HG02885 (cell line): Measurements from ENCODE around the gene CCDC160.
"Not testable (repeated sequence)": the region's sequence is repeated elsewhere in the genome, so short reads cannot be mapped to it uniquely, and the experiment has no call there.

Experiments
- ATAC-seq: cut with Tn5 transposase; IDR thresholded peaks from one replicate; pipeline ENCODE4 v1.9.1; 2021; ENCODE audit warnings: mild to moderate bottlenecking; ENCODE audit not compliant: unreplicated experiment, poor library complexity

The CCDC160 gene

DNA sequence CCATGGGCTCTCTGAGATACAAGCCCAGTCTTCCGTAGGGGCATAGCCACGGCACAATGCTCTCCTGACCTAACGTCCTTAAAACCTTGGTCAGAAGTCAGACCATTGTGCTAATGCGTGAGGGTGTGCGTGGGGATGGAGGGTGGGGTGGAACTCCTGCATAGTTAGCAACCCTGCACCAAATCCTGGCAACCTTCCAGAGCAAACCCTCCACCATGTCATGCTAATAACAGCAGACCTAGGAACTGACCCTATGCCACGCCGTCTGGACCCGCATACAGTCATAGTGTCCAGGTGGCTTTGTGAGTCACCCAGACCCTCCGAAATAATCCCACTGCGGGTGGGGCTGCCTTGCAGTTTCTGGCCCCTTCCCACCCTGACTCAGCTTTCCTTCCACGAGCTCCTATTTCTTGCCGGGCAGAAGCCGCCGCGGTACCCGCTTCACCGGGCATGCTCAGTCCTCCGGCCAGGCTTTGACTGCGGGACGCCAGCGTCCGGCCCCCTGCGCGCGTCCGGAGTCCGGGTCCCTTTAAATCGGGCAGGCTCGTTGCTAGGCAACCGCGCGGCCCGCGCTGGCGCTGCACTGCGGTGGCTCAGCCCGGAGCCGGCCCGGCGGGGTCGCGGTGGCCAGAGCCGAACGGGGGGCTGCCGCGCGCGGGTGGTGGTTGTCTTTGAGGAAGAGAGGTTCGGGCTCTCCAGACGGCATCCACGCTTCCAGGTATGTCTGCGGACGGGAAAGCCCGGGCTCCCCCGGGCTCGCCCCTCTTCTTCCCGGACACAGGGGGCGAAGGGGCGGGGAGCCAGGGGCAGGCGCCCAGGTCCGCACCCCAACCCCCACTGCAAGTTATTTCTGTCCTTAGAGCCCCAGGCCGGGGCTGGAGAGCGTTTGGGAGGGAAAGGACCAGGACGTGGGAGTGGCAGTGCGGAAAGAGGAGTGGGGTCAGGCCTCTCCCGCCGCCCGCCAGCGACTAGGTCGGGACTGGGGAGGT, at the start of gene CCDC160:
Gene CCDC160 (plus strand): TSS at position 557 of the 989 bp plus-strand sequence. CDS start 7,619 bp downstream, outside the sequence.
- peak; percentile 74 for ATAC-seq

DNA sequence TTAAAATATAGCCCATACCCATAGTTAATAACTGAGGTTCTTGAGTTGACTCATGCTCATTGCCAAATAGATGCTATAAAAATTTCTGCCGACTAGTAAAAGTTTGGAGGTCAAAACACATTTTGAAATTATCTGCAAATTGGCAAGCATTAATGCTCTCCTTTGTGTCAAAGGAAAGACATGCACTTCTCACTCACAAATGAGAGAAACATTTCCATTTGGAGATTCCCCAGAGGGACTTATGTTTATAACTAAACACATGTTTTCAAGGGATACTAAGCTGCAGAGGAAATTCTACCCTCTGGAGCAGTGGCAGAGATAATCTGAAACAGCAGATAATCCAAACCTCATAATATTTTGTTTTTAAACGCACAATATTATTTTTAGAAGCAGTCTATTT, 45.7 kb upstream of the CCDC160 start:
- ATAC-seq: no peak

DNA sequence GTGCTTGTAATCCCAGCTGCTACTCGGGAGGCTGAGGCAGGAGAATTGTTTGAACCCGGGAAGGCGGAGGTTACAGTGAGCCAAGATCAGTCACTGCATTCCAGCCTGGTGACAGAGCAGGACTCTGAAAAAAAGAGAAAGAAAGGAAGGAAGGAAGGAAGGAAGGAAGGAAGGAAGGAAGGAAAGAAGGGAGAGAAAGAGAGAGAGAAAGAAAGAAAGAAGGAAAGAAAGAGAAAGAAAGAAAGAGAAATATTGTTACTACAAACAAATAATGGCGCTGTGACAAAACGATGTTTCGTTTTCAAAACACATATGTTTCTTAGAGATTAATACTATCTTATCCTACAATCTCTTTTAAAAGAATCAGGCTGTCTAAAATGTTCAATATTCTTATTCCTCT, 42.1 kb upstream of the CCDC160 start:
- no peak for ATAC-seq

DNA sequence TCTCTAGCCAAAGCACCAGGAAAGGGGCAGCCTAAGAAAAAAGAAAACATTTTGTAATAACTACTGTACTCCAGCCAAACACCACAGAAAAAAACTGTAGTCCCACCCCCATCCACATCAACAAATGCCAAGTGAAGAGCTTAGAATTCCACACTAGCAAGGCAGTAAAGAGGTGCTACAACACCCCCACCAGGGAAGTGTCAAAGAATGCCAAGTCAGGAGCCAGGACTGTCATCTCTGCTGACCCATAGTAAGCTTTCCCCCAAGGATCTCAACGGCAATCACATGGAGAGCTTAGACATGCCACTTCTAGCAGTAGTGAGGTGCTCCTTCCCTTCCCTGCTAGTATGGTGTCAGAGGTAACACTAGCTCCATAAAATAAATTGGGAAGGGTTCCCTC, 34.4 kb upstream of the CCDC160 start:
- no peak for ATAC-seq

DNA sequence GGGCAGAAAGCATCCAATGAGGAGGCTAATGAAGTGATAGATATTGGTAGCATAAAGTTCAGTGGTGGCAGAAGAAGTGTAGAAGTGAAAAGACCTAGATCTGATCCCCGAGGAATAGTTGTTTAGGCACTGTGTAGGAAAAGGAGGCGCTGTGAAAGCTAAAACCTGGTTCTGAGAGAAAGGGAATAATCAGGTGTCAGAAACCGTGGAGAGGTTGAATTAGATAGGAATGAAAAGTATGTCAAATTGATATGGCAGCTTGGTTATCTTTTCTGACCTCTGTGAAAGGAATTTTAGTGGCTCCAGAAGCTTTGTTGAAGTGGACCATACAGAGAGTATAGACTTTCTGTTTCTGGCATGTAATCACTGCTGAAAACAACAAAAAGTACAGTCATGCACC, 30.8 kb upstream of the CCDC160 start:
- no peak for ATAC-seq

DNA sequence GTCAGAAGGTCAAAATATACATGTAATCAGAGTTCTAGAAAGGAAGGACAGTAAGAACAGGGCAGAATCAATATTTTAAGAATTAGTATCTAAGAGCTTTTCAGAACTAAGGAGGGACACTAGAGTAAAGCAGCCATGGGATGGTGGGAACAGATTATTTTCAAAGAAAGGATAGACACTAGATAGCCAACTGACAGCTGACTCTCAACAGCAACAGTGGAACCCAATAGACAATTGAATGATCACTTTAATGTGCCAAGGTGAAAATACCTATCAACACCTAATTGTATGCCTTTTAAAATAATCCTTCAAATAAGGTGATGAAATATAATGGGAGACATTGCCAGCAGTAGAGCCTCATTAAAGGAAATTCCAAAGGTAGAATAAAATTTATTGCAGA, 26.5 kb upstream of the CCDC160 start:
- ATAC-seq: no peak

DNA sequence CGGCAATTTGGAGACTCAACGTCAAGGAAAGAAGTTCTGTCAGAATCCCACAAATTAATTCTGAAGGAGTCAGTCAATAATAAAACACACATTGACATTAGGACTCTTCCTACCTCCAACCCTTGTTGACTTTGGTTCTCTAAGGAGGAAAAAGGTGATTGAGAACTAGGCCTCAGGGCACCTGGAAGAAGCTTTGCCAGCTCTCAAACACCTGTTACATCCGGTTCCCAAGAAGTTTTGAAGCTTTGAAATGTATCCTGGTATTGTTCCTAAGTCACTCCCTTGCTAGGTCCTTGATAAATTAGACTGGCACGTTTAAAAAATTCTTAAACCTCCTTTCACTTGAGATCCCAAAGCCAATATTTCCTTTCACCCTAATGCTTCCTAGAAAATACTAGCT, 1.7 kb upstream of the CCDC160 start:
- no peak for ATAC-seq

DNA sequence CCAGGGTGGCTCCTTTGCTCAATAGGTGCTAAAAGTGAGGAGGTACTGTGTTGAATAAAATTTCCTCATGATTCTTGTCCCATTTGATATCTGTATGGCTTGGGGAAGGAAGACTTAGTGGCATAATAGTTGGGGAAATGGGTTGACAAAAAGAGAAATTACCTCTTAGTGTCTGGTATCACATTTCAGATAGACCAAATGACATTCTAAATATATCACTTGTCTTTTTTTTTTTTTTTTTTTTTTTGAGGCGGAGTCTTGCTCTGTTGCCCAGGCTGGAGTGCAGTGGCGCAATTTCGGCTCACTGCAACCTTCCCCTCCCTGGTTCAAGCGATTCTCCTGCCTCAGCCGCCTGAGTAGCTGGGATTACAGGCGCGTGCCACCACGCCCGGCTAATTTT, 1.2 kb downstream of the CCDC160 start:
- not testable (repeated sequence) for ATAC-seq

DNA sequence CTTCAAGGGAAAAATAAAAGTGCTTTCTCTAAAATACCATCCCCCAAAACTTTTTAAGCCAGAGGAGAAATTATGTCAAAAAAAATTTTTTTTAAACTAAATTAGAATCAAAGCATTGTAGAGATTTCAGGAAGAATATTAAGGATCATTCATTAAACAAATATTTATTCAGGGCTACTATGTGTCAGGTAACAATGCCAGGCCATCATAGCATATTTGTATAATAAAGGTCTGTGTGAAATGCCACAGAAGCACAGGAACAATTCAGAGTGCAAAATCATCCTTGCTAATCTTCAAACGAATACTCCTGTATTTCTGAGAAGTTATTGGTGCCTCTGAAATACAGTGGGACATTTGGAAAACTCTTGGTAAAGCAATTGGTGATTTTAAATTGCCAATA, 2.0 kb downstream of the CCDC160 start:
- ATAC-seq: no peak

DNA sequence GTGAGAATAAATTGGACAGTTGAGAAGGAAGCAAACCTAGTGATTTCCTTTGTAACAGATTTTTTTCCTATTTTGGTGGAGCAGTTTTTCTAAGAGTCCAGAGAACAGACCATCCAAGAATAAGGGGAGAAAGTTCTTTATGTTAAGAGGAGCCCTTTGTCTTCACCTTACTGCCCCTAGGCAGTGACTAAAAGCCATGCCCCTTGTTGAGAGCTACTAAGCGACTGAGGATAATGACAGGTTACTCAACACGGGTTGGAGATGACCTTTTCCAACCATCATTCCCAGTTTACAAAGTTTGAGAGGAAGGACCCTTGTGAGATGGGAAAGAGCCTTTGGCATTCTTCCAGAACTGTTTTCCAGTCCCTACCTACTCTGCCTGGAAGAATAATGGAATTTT, 3.2 kb downstream of the CCDC160 start:
- ATAC-seq: no peak

DNA sequence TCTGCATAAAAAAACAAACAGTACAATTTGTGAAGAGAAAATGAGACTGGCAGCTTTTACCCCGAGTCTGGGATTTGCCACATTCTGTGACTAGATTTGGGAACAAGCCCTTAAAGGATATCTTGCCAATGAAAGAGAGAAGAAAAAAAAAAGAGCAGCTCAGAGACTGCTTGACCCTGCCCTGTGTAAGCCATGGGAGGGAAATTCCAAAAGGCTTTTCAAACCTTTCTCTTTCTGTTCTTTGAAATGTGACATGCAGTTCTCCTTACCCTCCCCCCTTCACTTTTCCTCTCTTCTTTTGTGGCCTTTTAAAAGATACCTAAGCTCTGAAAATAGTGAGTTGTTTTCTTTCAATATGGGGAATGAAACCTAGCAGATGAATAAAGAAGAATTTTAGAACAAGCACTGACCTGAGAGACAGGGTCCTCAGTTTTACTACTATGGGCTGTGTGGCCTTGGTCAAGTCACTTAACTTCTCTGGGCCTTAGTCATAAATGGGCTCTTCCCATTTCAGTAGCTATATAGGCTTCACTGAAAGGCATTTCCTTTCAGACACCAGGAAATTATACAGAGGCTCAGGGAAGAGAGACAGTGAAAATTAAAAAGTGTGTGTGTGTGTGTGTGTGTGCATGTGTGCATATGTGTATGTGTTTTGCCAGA, 5.1 kb downstream of the CCDC160 start:
- ATAC-seq: no peak

DNA sequence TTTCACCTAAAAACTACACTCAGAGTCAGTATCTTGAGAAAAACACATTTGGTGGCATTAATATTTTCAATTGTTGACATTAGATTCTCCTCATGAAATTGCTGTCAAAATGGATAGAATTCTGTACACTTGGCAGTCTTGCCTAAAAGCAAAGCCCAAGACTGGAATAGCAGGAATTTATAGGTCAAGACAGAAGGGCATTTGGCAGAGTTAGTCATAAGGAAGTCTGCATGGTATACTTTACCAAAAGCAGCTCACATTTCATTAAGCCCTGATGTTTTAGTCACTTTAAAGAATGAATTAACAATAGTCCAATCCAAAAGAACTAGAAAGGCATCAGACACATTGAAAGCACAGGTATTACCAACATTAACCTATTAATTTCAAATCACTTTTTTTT, 7.1 kb downstream of the CCDC160 start:
- ATAC-seq: no peak

DNA sequence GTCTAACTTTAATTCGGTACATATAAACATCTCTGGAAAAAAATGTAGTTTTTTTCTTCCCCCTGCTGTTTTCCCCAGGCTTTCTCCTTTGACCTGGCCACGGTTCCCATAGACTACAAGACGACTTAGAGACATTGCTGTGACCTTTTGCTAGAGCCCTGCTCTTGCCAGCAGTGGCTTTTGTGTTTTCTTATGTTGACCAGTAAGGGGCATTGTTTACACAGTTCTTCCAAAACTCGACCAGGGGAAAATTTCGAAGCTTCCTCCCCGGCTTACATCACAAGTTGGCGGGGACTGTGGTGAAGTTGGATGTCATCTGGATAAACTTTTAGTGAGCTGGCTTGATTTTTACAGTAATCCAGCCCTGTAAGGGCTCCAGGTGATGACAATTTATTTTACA, 9.3 kb downstream of the CCDC160 start:
- no peak for ATAC-seq

DNA sequence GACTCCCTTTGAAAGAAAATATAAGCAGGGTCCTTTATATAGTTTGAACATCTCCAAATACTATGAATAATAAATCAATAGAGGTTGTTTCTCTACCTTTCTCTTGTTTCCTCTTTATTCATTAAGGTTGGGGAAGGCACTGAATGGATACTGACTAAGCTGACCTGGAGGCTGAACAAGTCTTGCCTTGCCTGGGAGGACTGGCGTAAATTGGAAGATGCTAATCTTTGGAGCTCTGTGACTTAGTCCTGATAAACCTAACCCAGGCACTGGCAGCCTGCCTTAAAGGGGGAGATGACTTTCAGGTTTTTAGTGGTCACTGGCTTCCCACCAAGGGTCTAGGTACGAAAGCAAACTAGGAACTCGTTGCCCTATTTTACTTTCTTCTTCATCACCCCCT, 10.5 kb downstream of the CCDC160 start:
- no peak for ATAC-seq

DNA sequence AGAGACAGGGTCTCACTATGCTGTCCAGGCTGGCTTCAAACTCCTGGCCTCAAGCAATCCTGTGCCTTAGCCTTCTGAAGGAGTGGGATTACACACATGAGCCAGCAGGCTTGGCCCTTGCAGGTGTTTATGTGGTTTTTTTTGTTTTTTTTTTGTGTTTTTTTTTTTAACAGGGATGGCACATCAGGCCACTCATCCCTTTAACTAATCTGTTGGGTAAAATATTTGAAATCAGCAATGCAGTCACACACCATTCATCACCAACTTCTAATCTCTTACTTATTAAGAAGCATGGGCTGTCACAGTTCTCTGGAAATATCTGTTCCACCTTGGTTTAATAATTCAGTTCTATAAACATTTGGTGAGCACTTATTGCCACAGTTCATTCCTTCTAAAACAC, 12.3 kb downstream of the CCDC160 start:
- ATAC-seq: no peak

DNA sequence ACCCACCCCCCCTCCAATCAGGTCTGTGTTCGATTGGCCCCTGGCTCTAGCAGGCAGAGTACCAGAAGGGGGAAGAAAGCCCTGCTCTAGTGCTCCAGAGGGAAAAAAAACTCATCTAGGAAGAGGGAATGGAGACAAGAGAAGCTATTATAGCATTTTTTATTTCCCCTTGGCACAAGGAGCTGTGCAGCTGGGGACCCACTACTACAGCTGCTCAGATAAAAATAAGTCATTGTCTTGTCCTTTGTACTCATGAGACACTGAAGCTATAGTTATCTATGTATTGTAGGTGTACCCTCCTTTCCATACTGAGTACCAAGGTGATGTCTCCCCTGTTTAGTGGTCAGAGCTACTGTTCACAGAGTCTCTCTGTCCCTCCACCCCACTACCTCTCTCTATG, 14.3 kb downstream of the CCDC160 start:
- ATAC-seq: no peak

DNA sequence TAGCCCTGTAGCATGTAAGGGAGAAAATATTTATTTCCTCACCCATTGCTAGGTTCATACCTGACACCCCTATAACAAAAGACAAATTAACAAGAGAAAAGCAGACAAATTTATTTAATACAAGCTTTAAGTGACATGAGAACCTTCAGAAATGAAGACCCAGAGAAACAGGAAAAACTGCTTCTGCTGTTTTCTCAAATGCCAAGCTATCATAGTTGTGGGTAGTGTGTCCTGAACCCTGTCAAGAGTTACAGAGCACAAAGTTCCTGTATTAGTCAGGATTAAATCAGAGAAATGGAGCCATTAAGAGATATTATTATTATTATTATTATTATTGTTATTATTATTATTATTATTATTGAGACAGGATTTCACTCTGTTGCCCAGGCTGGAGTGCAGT, 17.5 kb downstream of the CCDC160 start:
- no peak for ATAC-seq

DNA sequence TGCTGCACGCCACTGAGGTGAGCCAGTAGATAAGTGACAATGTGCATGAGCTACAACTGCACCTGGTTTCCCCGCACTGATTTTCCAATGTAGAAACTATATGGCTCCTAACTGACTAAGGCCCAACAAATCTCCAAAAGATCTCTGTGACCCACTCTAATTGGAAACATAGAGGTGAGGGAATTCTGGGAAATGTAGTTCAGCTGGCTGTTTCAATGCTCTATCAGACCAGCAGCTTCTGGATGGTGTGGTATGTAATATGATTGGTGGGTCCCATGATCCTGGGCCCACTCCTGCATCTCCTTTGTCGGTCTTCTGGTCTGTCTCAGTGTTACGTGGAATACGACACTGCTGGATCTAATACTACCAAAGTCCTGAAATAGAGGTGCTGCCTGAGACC, 18.6 kb downstream of the CCDC160 start:
- ATAC-seq: no peak

DNA sequence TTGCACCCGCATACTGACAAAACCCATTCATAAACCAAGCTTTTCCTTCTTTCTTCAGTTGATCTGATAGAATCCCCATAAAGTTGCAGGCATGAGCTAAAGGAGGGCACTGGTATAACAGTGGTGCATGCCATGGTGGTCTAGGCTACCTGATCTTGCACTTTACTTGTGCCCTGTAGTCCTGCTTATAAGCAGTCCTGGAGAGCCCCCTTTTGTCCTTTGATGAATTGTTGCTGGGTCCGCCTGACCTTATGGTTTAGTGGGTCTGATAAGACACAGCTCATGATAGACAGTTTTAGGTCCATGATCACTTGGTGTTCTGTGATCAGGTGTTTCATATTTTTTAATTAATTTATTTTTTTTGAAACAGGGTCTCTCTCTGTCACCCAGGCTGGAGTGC, 19.7 kb downstream of the CCDC160 start:
- ATAC-seq: no peak

DNA sequence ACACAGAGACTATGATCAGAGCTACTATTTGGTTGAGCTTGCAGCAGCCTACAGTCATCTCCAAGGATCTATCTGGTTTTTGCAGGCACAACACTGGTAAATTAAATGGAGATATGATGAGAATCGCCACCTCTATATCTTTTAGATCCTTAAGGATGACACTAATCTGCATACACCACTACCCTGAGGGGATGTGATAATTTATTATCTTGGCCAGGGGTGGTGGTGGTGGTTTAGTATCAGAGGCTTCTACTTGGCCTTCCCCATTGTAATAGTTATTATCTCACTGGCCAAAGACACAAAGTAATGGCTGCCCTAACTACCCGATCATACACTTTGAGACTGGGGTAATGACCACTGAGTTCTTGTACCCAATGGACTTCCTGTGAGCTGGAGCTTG, 21.2 kb downstream of the CCDC160 start:
- no peak for ATAC-seq

DNA sequence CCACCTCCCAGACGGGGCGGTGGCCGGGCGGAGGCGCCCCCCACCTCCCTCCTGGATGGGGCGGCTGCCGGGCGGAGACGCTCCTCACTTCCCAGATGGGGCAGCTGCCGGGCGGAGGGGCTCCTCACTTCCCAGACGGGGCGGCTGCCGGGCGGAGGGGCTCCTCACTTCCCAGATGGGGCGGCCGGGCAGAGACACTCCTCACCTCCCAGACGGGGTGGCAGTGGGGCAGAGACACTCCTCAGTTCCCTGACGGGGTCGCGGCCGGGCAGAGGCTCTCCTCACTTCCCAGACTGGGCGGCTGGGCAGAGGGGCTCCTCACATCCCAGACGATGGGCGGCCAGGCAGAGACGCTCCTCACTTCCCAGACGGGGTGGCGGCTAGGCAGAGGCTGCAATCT, 49.0 kb downstream of the CCDC160 start:
- ATAC-seq: not testable (repeated sequence)

DNA sequence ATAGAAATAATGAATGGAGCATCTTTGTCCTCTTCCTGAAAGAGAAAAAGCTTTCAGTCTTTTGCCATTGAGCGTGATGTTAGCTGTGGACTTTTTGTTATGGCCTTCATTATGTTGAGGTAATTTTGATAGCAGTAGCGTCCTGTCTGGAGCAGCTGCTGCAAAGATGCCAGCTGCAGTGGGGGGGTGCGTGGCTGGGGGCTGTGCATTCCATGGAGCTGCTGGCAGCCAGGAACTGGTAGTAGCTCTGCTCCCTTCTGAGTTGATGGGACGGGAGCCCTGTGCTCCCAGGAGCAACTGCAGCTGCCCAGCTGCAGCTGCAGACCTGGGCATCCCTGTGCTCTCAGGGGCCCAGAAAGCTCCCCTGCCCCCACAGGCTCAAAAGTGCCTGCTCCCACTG, 50.4 kb downstream of the CCDC160 start:
- ATAC-seq: no peak
